ENCODE results near the gene KIAA0513.
"Not testable (repeated sequence)": the region's sequence is repeated elsewhere in the genome, so short reads cannot be mapped to it uniquely, and the experiment has no call there.

KIAA0513 gene

GRCh38 chr16:85048921-85049562, 21.4 kb downstream of the KIAA0513 start:
- no peak for DNase-seq (ENCODE audit: low read depth in 2 of 2)

GRCh38 chr16:85049706-85050305, 22.2 kb downstream of the KIAA0513 start:
- DNase-seq (ENCODE audit: low read depth in 2 of 2), result no peak

- no peak for DNase-seq (ENCODE audit: low read depth in 2 of 2)
These were observed 23.5 kb downstream of the KIAA0513 start for GRCh38 chr16:85051067-85051581.

- no peak for DNase-seq (ENCODE audit: low read depth in 2 of 2)
These were observed 24.1 kb downstream of the KIAA0513 start for GRCh38 chr16:85051683-85052082.

- no peak for DNase-seq (ENCODE audit: low read depth in 2 of 2)
These were observed 24.9 kb downstream of the KIAA0513 start for GRCh38 chr16:85052536-85052935.

- DNase-seq (ENCODE audit: low read depth in 2 of 2), result not testable (repeated sequence)
These were observed 26.7 kb downstream of the KIAA0513 start for GRCh38 chr16:85054321-85054720.

- DNase-seq (ENCODE audit: low read depth in 2 of 2), result no peak
These were observed 27.4 kb downstream of the KIAA0513 start for GRCh38 chr16:85054948-85055492.

GRCh38 chr16:85055493-85056210, 28.1 kb downstream of the KIAA0513 start:
- DNase-seq (ENCODE audit: low read depth in 2 of 2), result peak; percentile 39 to 45

- DNase-seq (ENCODE audit: low read depth in 2 of 2), result no peak
These were observed 28.7 kb downstream of the KIAA0513 start for GRCh38 chr16:85056211-85056748.

GRCh38 chr16:85057212-85057889, 29.8 kb downstream of the KIAA0513 start:
- DNase-seq (ENCODE audit: low read depth in 2 of 2), result no peak

- DNase-seq (ENCODE audit: low read depth in 2 of 2), result no peak
These were observed 30.4 kb downstream of the KIAA0513 start for GRCh38 chr16:85057948-85058347.

- no peak for DNase-seq (ENCODE audit: low read depth in 2 of 2)
These were observed 31.3 kb downstream of the KIAA0513 start for GRCh38 chr16:85058909-85059308.

- DNase-seq (ENCODE audit: low read depth in 2 of 2), result no peak
These were observed 34.0 kb downstream of the KIAA0513 start for GRCh38 chr16:85061566-85061965.

- DNase-seq (ENCODE audit: low read depth in 2 of 2), result no peak
These were observed 34.7 kb downstream of the KIAA0513 start for GRCh38 chr16:85062323-85062722.

GRCh38 chr16:85062845-85063244, 35.2 kb downstream of the KIAA0513 start:
- DNase-seq (ENCODE audit: low read depth in 2 of 2), result no peak

- DNase-seq (ENCODE audit: low read depth in 2 of 2), result no peak
These were observed 36.6 kb downstream of the KIAA0513 start for GRCh38 chr16:85064186-85064585.

GRCh38 chr16:85065099-85065498, 37.5 kb downstream of the KIAA0513 start:
- no peak for DNase-seq (ENCODE audit: low read depth in 2 of 2)

GRCh38 chr16:85066346-85066885, 38.8 kb downstream of the KIAA0513 start:
- no peak for DNase-seq (ENCODE audit: low read depth in 2 of 2)

- no peak for DNase-seq (ENCODE audit: low read depth in 2 of 2)
These were observed 39.4 kb downstream of the KIAA0513 start for GRCh38 chr16:85067024-85067423.

GRCh38 chr16:85067426-85067825, 39.8 kb downstream of the KIAA0513 start:
- DNase-seq (ENCODE audit: low read depth in 2 of 2), result no peak

- no peak for DNase-seq (ENCODE audit: low read depth in 2 of 2)
These were observed 41.2 kb downstream of the KIAA0513 start for GRCh38 chr16:85068746-85069145.
